ENCODE measurements around the gene SERTAD2. TPM values are rescaled to one million over a fixed set of nuclear protein-coding genes. Genes with fewer than 3 reads are reported as not detected.

Gene SERTAD2
- total RNA-seq, 1 donor from 2014 or later, result 14.5 TPM

- no peak for DNase-seq
- Histone ChIP-seq H3K9me3 (replicated peaks) (no peaks in the 10 kb centered on the region), H3K4me3 (no peak overlapping the region), H3K4me1 (peaks cover 5% of the 10 kb centered on the region), H3K27ac (replicated peaks) (no peak overlapping the region), H3K27me3 (ENCODE audit: low read depth) (no peaks in the 10 kb centered on the region), H3K36me3 (no peaks in the 10 kb centered on the region)
- intact Hi-C loops (cut with micrococcal nuclease), result no loop called here
- TF ChIP-seq CTCF (IDR thresholded peaks at IDR 0.05; ENCODE audit: borderline replicate concordance), result no peak
Observed at GRCh38 chr2:64698177-64698643, 44.5 kb upstream of the SERTAD2 start.

GRCh38 chr2:64697297-64698176 lies 43.8 kb upstream of the SERTAD2 start:
- TF ChIP-seq CTCF (IDR thresholded peaks at IDR 0.05; ENCODE audit: borderline replicate concordance), result no peak

GRCh38 chr2:64696636-64697035 lies 42.9 kb upstream of the SERTAD2 start:
- Histone ChIP-seq H3K4me1 (peaks cover 5% of the 10 kb centered on the region), H3K9me3 (replicated peaks) (no peaks in the 10 kb centered on the region), H3K27me3 (ENCODE audit: low read depth) (no peaks in the 10 kb centered on the region), H3K27ac (replicated peaks) (no peak overlapping the region), H3K36me3 (no peaks in the 10 kb centered on the region), H3K4me3 (no peak overlapping the region)
- intact Hi-C loops (cut with micrococcal nuclease), result no loop called here
- DNase-seq, result no peak
- no peak for TF ChIP-seq CTCF (IDR thresholded peaks at IDR 0.05; ENCODE audit: borderline replicate concordance)

More at GRCh38 chr2:64697297-64698176, 43.8 kb upstream of the SERTAD2 start:
- H3K27me3 ChIP-seq (ENCODE audit: low read depth), result no peaks in the 10 kb centered on the region
- intact Hi-C loops (cut with micrococcal nuclease), result no loop called here
- DNase-seq, result no peak
- H3K9me3 ChIP-seq (replicated peaks), result no peaks in the 10 kb centered on the region
- H3K4me1 ChIP-seq, result peaks cover 5% of the 10 kb centered on the region
- H3K4me3 ChIP-seq, result no peak overlapping the region
- no peak overlapping the region for H3K27ac ChIP-seq (replicated peaks)
- no peaks in the 10 kb centered on the region for H3K36me3 ChIP-seq

- DNase-seq, result no peak
- Histone ChIP-seq H3K4me1 (peaks cover 5% of the 10 kb centered on the region), H3K36me3 (no peaks in the 10 kb centered on the region), H3K27ac (replicated peaks) (peak overlapping the region; percentile 26), H3K9me3 (replicated peaks) (no peaks in the 10 kb centered on the region), H3K27me3 (ENCODE audit: low read depth) (no peaks in the 10 kb centered on the region), H3K4me3 (no peak overlapping the region)
- intact Hi-C loops (cut with micrococcal nuclease), result no loop called here
- no peak for TF ChIP-seq CTCF (IDR thresholded peaks at IDR 0.05; ENCODE audit: borderline replicate concordance)
Observed at GRCh38 chr2:64695721-64696261, 42.1 kb upstream of the SERTAD2 start.

GRCh38 chr2:64692401-64692800 lies 38.7 kb upstream of the SERTAD2 start:
- intact Hi-C loops (cut with micrococcal nuclease), result no loop called here
- Histone ChIP-seq H3K36me3 (no peaks in the 10 kb centered on the region), H3K4me3 (no peak overlapping the region), H3K27ac (replicated peaks) (no peak overlapping the region), H3K27me3 (ENCODE audit: low read depth) (no peaks in the 10 kb centered on the region), H3K9me3 (replicated peaks) (no peaks in the 10 kb centered on the region), H3K4me1 (peaks cover 5% of the 10 kb centered on the region)
- no peak for DNase-seq
- TF ChIP-seq CTCF (IDR thresholded peaks at IDR 0.05; ENCODE audit: borderline replicate concordance), result no peak

All from left ventricle myocardium inferior (tissue), 1 donor.